Measurements from ENCODE around the gene CTNND2. TPM values are rescaled to one million over a fixed set of nuclear protein-coding genes. Genes with fewer than 3 reads are reported as not detected.

Gene CTNND2
- total and polyA plus RNA-seq, 10 donors = 0.93 to 51.0 (median 21.5) TPM

GRCh38 chr5:11656916-11657315 lies 247.3 kb downstream of the CTNND2 start:
- Histone ChIP-seq H3K4me1 (no peaks in the 10 kb centered on the region), H3K27me3 (replicated peaks in 1 of 7) (no peaks in the 10 kb centered on the region), H3K27ac (no peak overlapping the region), H3K4me3 (no peak overlapping the region), H3K9me3 (peaks cover 0 to 4% (median 0%) of the 10 kb centered on the region in 8 donors), H3K36me3 (no peaks in the 10 kb centered on the region)
- TF ChIP-seq POLR2AphosphoS5 (IDR thresholded peaks at IDR 0.05) (no peak), CTCF (IDR thresholded peaks at IDR 0.05 in 8 of 11, conservative IDR thresholded peaks at IDR 0.05 in 3 of 11) (no peak), POLR2A (IDR thresholded peaks at IDR 0.05) (no peak)
- 84 to 92% (median 86%) methylated on average over 4 of the region's 4 CpGs for WGBS, 5 donors
- intact Hi-C loops (cut with DNase I; ENCODE audit: low total_unique reads) = no loop called here
- no peak for DNase-seq

- 80 to 92% (median 89%) methylated on average over 4 of the region's 4 CpGs for WGBS, 5 donors
- intact Hi-C loops (cut with DNase I; ENCODE audit: low total_unique reads) = no loop called here
Observed at GRCh38 chr5:11655681-11656080, 248.6 kb downstream of the CTNND2 start.

GRCh38 chr5:11650936-11651335 lies 253.3 kb downstream of the CTNND2 start:
- intact Hi-C loops (cut with DNase I; ENCODE audit: low total_unique reads) = no loop called here
- 69 to 92% (median 86%) methylated on average over 1 of the region's 1 CpG for WGBS, 5 donors
- DNase-seq = no peak
- no peak overlapping the region for H3K27ac ChIP-seq
- no peak overlapping the region for H3K4me3 ChIP-seq
- no peaks in the 10 kb centered on the region for H3K4me1 ChIP-seq
- no peaks in the 10 kb centered on the region for H3K36me3 ChIP-seq
- TF ChIP-seq POLR2AphosphoS5 (IDR thresholded peaks at IDR 0.05) (no peak), CTCF (IDR thresholded peaks at IDR 0.05 in 8 of 11, conservative IDR thresholded peaks at IDR 0.05 in 3 of 11) (no peak), POLR2A (IDR thresholded peaks at IDR 0.05) (no peak)
- peaks cover 0 to 20% (median 13%) of the 10 kb centered on the region in 8 donors for H3K9me3 ChIP-seq
- H3K27me3 ChIP-seq (replicated peaks in 1 of 7) = no peaks in the 10 kb centered on the region

More at GRCh38 chr5:11655681-11656080, 248.6 kb downstream of the CTNND2 start:
- Histone ChIP-seq H3K36me3 (no peaks in the 10 kb centered on the region), H3K4me3 (no peak overlapping the region), H3K27ac (no peak overlapping the region), H3K9me3 (peaks cover 0 to 16% (median 8%) of the 10 kb centered on the region in 8 donors), H3K27me3 (replicated peaks in 1 of 7) (no peaks in the 10 kb centered on the region), H3K4me1 (no peaks in the 10 kb centered on the region)
- no peak for DNase-seq
- TF ChIP-seq CTCF (IDR thresholded peaks at IDR 0.05 in 8 of 11, conservative IDR thresholded peaks at IDR 0.05 in 3 of 11) (no peak), POLR2AphosphoS5 (IDR thresholded peaks at IDR 0.05) (no peak), POLR2A (IDR thresholded peaks at IDR 0.05) (no peak)

GRCh38 chr5:11646141-11646540 lies 258.1 kb downstream of the CTNND2 start:
- no peak for TF ChIP-seq POLR2AphosphoS5 (IDR thresholded peaks at IDR 0.05)
- TF ChIP-seq CTCF (IDR thresholded peaks at IDR 0.05 in 8 of 11, conservative IDR thresholded peaks at IDR 0.05 in 3 of 11) = no peak
- TF ChIP-seq POLR2A (IDR thresholded peaks at IDR 0.05) = no peak
- Histone ChIP-seq H3K27me3 (replicated peaks in 1 of 7) (no peaks in the 10 kb centered on the region), H3K36me3 (no peaks in the 10 kb centered on the region), H3K4me1 (peaks cover 0 to 12% (median 0%) of the 10 kb centered on the region in 6 donors), H3K9me3 (peaks cover 0 to 14% (median 8%) of the 10 kb centered on the region in 8 donors), H3K4me3 (no peak overlapping the region), H3K27ac (no peak overlapping the region)
- intact Hi-C loops (cut with DNase I; ENCODE audit: low total_unique reads) = no loop called here
- no peak for DNase-seq
- 37 to 66% (median 57%) methylated on average over 3 of the region's 3 CpGs for WGBS, 5 donors
